ENCODE data around the gene UBE2D1. TPM values are rescaled to one million over a fixed set of nuclear protein-coding genes. Genes with fewer than 3 reads are reported as not detected.
A peak's percentile ranks its signal among the peaks of the same experiment; 100 is the strongest.

UBE2D1 gene
- total and polyA plus RNA-seq, 2 of the 13 experiments (the other 11 are each of a cell fraction or from before 2014, with no cell fraction given): 6.2 to 13.8 TPM

DNA sequence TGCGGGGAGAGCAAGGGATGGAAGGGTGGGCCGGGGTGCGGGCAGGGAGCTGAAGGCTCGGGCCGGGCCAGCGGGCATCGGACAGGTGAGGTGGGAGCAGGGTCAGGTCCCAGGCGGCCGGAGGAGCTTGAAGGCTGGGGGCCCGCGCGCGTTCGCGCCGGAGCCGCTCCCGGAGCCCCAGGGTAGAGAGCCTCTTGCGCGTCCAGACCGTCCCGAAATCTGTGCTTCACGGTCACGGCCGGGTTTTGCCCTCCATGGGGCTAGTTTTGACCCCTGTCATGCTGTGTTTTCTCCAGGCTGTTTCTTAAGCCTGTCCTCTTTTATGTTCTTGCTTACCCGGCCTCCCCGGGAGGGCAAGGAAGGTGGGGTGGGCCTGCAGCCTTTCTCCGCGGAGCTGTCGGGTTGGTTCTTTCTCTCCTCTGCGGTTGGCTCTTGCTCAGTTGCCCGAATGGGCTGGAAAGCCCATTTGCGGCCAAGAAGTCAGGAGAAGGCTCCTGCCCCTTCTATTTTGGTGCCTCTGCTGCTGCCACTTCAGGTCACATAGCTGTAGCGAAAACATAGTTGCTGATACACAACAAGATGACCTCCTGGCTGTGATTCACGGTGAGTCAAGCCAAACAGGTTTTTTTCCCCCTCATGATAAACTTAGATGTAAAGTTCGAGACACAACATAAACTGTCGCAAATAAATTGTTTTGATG, 650 bp downstream of the UBE2D1 start (continued):
- TF ChIP-seq, protein P1, sequence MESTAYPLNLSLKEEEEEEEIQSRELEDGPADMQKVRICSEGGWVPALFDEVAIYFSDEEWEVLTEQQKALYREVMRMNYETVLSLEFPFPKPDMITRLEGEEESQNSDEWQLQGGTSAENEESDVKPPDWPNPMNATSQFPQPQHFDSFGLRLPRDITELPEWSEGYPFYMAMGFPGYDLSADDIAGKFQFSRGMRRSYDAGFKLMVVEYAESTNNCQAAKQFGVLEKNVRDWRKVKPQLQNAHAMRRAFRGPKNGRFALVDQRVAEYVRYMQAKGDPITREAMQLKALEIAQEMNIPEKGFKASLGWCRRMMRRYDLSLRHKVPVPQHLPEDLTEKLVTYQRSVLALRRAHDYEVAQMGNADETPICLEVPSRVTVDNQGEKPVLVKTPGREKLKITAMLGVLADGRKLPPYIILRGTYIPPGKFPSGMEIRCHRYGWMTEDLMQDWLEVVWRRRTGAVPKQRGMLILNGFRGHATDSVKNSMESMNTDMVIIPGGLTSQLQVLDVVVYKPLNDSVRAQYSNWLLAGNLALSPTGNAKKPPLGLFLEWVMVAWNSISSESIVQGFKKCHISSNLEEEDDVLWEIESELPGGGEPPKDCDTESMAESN (CRISPR knock-in tag; conservative IDR thresholded peaks at IDR 0.05): peak; percentile 8; the same call in 1 of the 2 replicates
- peak; percentile 33; the same call in 1 of the 2 replicates for TF ChIP-seq ZFY (CRISPR knock-in tag; IDR thresholded peaks at IDR 0.05)
- TF ChIP-seq, protein P2, sequence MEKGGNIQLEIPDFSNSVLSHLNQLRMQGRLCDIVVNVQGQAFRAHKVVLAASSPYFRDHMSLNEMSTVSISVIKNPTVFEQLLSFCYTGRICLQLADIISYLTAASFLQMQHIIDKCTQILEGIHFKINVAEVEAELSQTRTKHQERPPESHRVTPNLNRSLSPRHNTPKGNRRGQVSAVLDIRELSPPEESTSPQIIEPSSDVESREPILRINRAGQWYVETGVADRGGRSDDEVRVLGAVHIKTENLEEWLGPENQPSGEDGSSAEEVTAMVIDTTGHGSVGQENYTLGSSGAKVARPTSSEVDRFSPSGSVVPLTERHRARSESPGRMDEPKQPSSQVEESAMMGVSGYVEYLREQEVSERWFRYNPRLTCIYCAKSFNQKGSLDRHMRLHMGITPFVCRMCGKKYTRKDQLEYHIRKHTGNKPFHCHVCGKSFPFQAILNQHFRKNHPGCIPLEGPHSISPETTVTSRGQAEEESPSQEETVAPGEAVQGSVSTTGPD (CRISPR knock-in tag; IDR thresholded peaks at IDR 0.05): no peak
- TF ChIP-seq, protein P3, sequence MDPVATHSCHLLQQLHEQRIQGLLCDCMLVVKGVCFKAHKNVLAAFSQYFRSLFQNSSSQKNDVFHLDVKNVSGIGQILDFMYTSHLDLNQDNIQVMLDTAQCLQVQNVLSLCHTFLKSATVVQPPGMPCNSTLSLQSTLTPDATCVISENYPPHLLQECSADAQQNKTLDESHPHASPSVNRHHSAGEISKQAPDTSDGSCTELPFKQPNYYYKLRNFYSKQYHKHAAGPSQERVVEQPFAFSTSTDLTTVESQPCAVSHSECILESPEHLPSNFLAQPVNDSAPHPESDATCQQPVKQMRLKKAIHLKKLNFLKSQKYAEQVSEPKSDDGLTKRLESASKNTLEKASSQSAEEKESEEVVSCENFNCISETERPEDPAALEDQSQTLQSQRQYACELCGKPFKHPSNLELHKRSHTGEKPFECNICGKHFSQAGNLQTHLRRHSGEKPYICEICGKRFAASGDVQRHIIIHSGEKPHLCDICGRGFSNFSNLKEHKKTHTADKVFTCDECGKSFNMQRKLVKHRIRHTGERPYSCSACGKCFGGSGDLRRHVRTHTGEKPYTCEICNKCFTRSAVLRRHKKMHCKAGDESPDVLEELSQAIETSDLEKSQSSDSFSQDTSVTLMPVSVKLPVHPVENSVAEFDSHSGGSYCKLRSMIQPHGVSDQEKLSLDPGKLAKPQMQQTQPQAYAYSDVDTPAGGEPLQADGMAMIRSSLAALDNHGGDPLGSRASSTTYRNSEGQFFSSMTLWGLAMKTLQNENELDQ (CRISPR knock-in tag; IDR thresholded peaks at IDR 0.05; ENCODE audit: borderline replicate concordance): no peak
- peak; percentile 60; the same call in 1 of the 2 replicates for TF ChIP-seq PHF8 (CRISPR knock-in tag; IDR thresholded peaks at IDR 0.05)
- TF ChIP-seq, protein P4, sequence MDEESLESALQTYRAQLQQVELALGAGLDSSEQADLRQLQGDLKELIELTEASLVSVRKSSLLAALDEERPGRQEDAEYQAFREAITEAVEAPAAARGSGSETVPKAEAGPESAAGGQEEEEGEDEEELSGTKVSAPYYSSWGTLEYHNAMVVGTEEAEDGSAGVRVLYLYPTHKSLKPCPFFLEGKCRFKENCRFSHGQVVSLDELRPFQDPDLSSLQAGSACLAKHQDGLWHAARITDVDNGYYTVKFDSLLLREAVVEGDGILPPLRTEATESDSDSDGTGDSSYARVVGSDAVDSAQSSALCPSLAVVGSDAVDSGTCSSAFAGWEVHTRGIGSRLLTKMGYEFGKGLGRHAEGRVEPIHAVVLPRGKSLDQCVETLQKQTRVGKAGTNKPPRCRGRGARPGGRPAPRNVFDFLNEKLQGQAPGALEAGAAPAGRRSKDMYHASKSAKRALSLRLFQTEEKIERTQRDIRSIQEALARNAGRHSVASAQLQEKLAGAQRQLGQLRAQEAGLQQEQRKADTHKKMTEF (CRISPR knock-in tag; IDR thresholded peaks at IDR 0.05): no peak; the same call in 1 of the 2 replicates
- peak; percentile 10; the same call in 1 of the 2 replicates for TF ChIP-seq ZNF547 (CRISPR knock-in tag; IDR thresholded peaks at IDR 0.05)
- TF ChIP-seq, protein P5, sequence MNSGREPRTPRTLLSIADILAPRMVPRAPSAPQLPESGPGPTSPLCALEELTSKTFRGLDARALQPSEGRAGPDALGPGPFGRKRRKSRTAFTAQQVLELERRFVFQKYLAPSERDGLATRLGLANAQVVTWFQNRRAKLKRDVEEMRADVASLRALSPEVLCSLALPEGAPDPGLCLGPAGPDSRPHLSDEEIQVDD (CRISPR knock-in tag; IDR thresholded peaks at IDR 0.05; ENCODE audit: borderline replicate concordance): no peak
- TF ChIP-seq RCOR2 (CRISPR knock-in tag; IDR thresholded peaks at IDR 0.05): no peak
- TF ChIP-seq ZNF550 (CRISPR knock-in tag; IDR thresholded peaks at IDR 0.05; ENCODE audit: borderline replicate concordance): no peak
- 0 out of 2 replicates have a peak, but pooled peaks have one; percentile 4 for TF ChIP-seq KAT7 (CRISPR knock-in tag; IDR thresholded peaks at IDR 0.05; ENCODE audit: borderline replicate concordance)
- TF ChIP-seq, protein P6, sequence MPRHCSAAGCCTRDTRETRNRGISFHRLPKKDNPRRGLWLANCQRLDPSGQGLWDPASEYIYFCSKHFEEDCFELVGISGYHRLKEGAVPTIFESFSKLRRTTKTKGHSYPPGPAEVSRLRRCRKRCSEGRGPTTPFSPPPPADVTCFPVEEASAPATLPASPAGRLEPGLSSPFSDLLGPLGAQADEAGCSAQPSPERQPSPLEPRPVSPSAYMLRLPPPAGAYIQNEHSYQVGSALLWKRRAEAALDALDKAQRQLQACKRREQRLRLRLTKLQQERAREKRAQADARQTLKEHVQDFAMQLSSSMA (CRISPR knock-in tag; IDR thresholded peaks at IDR 0.05): no peak
- TF ChIP-seq, protein P7, sequence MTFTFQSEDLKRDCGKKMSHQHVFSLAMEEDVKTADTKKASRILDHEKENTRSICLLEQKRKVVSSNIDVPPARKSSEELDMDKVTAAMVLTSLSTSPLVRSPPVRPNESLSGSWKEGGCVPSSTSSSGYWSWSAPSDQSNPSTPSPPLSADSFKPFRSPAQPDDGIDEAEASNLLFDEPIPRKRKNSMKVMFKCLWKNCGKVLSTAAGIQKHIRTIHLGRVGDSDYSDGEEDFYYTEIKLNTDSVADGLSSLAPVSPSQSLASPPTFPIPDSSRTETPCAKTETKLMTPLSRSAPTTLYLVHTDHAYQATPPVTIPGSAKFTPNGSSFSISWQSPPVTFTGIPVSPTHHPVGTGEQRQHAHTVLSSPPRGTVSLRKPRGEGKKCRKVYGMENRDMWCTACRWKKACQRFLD (CRISPR knock-in tag; IDR thresholded peaks at IDR 0.05; ENCODE audit: borderline replicate concordance): 0 out of 2 replicates have a peak, but pooled peaks have one; percentile 7
- 0 out of 2 replicates have a peak, but pooled peaks have one; percentile 24 for TF ChIP-seq ZNF441 (CRISPR knock-in tag; IDR thresholded peaks at IDR 0.05; ENCODE audit: borderline replicate concordance)
- TF ChIP-seq, protein P8, sequence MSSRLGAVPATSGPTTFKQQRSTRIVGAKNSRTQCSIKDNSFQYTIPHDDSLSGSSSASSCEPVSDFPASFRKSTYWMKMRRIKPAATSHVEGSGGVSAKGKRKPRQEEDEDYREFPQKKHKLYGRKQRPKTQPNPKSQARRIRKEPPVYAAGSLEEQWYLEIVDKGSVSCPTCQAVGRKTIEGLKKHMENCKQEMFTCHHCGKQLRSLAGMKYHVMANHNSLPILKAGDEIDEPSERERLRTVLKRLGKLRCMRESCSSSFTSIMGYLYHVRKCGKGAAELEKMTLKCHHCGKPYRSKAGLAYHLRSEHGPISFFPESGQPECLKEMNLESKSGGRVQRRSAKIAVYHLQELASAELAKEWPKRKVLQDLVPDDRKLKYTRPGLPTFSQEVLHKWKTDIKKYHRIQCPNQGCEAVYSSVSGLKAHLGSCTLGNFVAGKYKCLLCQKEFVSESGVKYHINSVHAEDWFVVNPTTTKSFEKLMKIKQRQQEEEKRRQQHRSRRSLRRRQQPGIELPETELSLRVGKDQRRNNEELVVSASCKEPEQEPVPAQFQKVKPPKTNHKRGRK (CRISPR knock-in tag; IDR thresholded peaks at IDR 0.05): no peak

All from HepG2 (cell line).